Adrenal gland (tissue), 5 donors: Measurements from ENCODE around the gene LRRC8E.

Experiments used
- POLR2A ChIP-seq, 2 donors: fragments of 450-650 bp; IDR thresholded peaks; one replicate each; pipeline ENCODE4 v1.6.1; 2017; ENCODE audit warnings: antibody characterized with exemption in 2 of 2, mild to moderate bottlenecking in 2 of 2, moderate library complexity in 1 of 2
- TF ChIP-seq, protein P1 (sequence below), 6 experiments: fragments of 450-650 bp in 4 of 6; fragments of 200-600 bp in 2 of 6; sonication (generic) in 1 of 6; IDR thresholded peaks; 1 replicate in 5 of 6; 2 replicates in 1 of 6; pipeline versions ENCODE4 v1.5.1 to v1.8.0; 2016 to 2021; ENCODE audit warnings: antibody characterized with exemption in 6 of 6, mild to moderate bottlenecking in 2 of 6, moderate library complexity in 1 of 6
- donor health status: DM: no; HTN: no; CAD: no.

GRCh38 chr19:7857727-7858108 lies 30.6 kb upstream of the LRRC8E start:
- no peak for TF ChIP-seq POLR2A (IDR thresholded peaks at IDR 0.05)
- TF ChIP-seq, protein P1, sequence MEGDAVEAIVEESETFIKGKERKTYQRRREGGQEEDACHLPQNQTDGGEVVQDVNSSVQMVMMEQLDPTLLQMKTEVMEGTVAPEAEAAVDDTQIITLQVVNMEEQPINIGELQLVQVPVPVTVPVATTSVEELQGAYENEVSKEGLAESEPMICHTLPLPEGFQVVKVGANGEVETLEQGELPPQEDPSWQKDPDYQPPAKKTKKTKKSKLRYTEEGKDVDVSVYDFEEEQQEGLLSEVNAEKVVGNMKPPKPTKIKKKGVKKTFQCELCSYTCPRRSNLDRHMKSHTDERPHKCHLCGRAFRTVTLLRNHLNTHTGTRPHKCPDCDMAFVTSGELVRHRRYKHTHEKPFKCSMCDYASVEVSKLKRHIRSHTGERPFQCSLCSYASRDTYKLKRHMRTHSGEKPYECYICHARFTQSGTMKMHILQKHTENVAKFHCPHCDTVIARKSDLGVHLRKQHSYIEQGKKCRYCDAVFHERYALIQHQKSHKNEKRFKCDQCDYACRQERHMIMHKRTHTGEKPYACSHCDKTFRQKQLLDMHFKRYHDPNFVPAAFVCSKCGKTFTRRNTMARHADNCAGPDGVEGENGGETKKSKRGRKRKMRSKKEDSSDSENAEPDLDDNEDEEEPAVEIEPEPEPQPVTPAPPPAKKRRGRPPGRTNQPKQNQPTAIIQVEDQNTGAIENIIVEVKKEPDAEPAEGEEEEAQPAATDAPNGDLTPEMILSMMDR (IDR thresholded peaks at IDR 0.05): no peak
